M059J (cell line): ENCODE measurements around the gene EOMES. TPM values are rescaled to one million over a fixed set of nuclear protein-coding genes. Genes with fewer than 3 reads are reported as not detected.

Experiments used
- DNase-seq: peaks from one replicate; pipeline ENCODE4 v3.0.0-alpha.2; 2012; ENCODE audit warnings: low read depth
- total RNA-seq: library from RNA; depleted of rRNA; stranded (reverse); fragments of >200 nt; shearing (Covaris generic); gene quantifications from 2 replicates; pipeline ENCODE4 v1.2.3, GENCODE V29; 2014; rRNA removed

EOMES gene
- total RNA-seq, 1 experiment from 2014 or later: 0.10 TPM

GRCh38 chr3:27681249-27681748 is 40.8 kb downstream of the EOMES start:
- peak; percentile 78 for DNase-seq

DNA sequence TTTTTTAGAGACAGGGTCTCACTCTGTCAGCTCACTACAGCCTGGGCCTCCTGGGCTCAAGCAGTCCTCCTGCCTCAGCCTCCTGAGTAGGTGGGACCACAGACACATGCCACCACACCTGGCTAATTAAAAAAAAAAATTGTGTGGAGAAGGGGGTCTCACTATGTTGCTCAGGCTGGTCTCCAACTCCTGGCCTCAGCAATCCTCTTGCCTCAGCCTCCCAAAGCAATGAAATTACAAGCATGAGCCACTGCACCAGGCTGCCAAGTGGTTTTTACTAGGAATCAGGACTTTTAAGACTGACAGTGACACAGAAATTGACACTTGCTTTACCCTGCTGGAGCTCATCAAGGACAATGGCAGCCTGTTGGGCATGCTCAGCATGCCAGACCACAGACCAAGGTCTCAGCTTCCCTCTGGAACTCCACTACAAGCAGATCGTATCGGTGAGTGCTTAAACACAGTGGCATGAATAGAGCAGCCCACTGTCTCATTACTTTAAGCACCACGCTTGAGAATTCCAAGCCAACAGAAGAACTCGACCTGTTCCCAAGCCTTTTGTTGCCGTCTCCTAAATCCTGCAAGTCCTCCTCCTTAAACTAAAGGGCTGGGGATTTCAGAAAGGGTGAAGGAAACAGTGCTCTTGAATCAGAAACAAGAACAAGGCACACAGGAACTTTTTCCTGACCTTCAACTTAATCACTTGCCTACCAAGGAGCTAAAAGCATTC is 41.4 kb downstream of the EOMES start:
- DNase-seq: no peak

DNA sequence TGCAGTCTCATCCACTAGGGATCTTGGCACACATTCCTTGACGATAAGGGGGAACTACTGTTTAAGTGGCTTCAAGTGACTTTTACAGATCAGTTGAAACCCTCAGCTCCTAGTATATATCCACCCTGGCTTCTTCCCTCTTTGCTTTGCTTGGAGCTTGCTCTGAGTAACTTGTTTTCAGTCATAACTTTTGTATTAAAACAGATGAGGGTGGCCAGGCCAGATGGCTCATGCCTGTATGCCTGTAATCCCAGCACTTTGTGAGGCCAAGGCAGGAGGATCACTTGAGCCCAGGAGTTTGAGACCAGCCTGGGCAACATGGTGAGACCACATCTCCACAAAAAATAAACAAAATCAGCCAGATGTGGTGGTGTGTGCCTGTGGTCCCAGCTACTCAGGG is 42.4 kb downstream of the EOMES start:
- no peak for DNase-seq

GRCh38 chr3:27678234-27678633 is 43.9 kb downstream of the EOMES start:
- DNase-seq: no peak

- DNase-seq: peak; percentile 90
Measured at GRCh38 chr3:27677565-27677964, 44.6 kb downstream of the EOMES start.

DNA sequence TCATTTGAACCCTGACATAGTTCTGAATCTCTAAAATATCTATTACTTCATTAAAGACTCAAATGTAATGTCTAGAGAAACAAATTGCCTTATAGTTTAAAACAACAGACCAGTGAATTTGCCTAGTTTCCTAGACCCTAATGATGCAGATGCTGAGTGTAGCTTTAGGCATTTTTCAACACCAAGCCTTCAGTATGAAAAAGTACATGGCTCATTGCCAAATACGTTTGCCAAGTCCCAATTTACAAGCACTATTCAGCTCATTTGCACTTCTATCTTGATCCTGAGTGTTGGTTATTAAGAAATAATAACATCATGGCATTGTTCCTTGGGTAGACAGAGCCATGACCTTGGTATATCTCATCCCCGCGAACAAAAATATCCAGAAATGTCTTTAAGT is 46.8 kb downstream of the EOMES start:
- DNase-seq: peak; percentile 65

DNA sequence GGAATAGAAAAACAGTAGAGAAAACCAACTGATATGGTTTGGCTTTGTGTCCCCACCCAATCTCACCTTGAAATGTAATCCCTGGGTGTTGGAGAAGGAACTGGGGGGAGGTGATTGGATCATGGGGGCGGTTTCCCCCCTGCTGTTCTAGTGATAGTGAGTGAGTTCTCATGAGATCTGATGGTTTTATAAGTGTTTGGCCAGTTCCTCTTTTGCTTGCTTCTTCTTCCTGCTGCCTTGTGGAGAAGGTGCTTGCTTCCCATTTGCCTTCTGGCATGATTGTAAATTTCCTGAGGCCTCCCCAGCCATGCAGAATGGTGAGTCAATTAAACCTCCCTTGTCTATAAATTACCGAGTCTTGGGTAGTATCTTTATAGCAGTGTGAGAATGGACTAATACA is 48.4 kb downstream of the EOMES start:
- DNase-seq: peak; percentile 50

GRCh38 chr3:27671101-27671500 is 51.0 kb downstream of the EOMES start:
- no peak for DNase-seq

DNA sequence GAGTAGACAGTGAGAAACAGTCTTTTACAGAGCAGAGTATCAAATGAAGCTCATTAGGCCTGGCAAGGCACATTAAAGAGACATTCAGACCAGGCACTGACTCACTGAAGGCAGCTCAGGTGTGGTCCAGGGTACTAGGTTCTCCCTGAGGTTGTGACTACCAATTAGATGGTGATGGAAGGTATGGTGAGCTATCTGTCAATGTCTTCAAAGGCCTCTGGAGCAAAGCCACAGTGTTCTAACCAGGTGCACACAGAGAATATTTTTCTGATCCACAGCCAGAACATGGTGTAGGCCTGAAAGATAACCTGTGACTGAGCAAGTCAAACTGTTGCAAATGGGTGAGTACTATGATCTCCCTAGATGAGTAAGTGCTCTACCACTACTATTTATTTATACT is 51.5 kb downstream of the EOMES start:
- no peak for DNase-seq

DNA sequence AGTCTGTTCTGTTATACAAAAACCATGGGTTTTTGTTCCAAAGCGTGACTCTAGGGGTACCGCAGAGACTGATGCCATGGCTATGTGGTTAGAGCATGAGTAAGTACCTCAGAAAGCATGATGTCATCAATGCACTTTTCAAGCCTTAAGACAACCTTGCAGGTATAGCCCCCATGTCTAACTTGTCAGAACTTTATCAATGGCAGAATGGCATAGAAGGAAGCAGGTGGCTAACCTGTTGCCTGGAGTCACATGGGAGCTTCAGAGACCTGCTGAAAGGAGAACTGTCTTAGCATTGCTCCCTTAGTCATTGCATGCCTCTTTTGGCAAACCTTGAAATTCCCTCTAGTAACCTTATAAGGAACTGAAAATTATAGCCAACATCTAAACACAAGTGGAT is 52.5 kb downstream of the EOMES start:
- DNase-seq: peak; percentile 69

- no peak for DNase-seq
Measured at GRCh38 chr3:27667751-27668150, 54.4 kb downstream of the EOMES start.

DNA sequence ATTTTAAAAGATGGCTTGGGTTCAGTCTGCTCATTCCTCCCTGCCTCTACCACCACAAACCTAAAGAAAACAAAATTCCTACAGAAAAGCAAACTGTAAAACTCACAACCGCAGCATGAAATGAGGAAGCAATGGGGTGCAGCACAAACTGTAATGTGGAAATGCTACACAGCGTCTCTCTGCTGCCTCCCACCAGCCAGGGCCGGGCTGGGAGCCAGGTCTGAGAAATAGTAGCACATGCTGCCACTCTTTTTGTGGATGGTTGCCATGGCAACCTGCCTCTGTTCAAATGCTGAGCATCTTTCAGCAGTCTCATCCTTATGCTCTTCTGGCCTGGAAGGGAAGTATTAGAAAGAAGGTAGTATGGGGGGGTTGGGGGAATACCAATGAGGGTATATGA is 55.4 kb downstream of the EOMES start:
- DNase-seq: peak; percentile 61

DNA sequence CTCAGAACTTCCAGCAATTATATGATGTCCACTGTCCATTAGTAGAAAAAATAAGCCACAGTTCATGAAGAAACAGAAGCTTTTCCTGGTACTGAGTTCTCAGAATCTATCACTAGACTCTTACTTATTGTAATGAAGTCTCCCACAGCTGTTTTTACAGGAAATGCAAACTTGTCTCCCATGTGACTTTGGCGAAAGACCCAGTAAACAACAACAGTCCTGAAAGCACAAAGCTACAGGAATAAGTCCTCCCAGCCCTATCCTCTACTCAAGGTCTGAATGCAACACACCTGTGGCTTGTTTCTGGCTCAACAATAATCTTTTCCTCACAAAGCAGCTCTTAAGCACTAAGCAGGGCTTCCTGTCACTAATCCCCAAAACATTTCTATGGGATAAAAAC is 55.9 kb downstream of the EOMES start:
- no peak for DNase-seq

Other genes with a start within 250 kb of the EOMES start
- gene SLC4A7, start 237.9 kb downstream of the EOMES start, total RNA-seq: 31.4 and 50.1 TPM in 2 replicates